Fibroblast of mammary gland (primary cell): ENCODE data around the gene CDKAL1.

Experiments used
- DNase-seq: peaks from one replicate; pipeline ENCODE4 v3.0.0-alpha.2; 2010; ENCODE audit warnings: low read depth
- H3K4me3 ChIP-seq: 2 replicates; pipeline ENCODE4 v1.5.1; 2011; ENCODE audit warnings: low read depth, mild to moderate bottlenecking, low read length, moderate library complexity; ENCODE audit not compliant: control insufficient read depth
- CTCF ChIP-seq: conservative IDR thresholded peaks from 2 replicates; pipeline ENCODE4 v1.5.1; 2011; ENCODE audit warnings: low read depth, low read length, inconsistent platforms; ENCODE audit not compliant: control insufficient read depth, insufficient read depth

Gene CDKAL1

GRCh38 chr6:20955131-20955530 lies 420.9 kb downstream of the CDKAL1 start:
- no peak overlapping the region for H3K4me3 ChIP-seq
- no peak for TF ChIP-seq CTCF
- no peak for DNase-seq

GRCh38 chr6:20955751-20956150 lies 421.5 kb downstream of the CDKAL1 start:
- no peak overlapping the region for H3K4me3 ChIP-seq
- DNase-seq: no peak
- no peak for TF ChIP-seq CTCF

GRCh38 chr6:20960067-20960466 lies 425.8 kb downstream of the CDKAL1 start:
- DNase-seq: no peak
- TF ChIP-seq CTCF: no peak
- H3K4me3 ChIP-seq: no peak overlapping the region

GRCh38 chr6:20965276-20965675 lies 431.0 kb downstream of the CDKAL1 start:
- no peak for TF ChIP-seq CTCF
- DNase-seq: no peak

GRCh38 chr6:20965915-20966314 lies 431.7 kb downstream of the CDKAL1 start:
- TF ChIP-seq CTCF: no peak
- no peak overlapping the region for H3K4me3 ChIP-seq
- DNase-seq: no peak

More at GRCh38 chr6:20965276-20965675, 431.0 kb downstream of the CDKAL1 start:
- no peak overlapping the region for H3K4me3 ChIP-seq

- no peak overlapping the region for H3K4me3 ChIP-seq
- DNase-seq: no peak
- no peak for TF ChIP-seq CTCF
Measured at GRCh38 chr6:20969551-20969950, 435.3 kb downstream of the CDKAL1 start.

- H3K4me3 ChIP-seq: no peak overlapping the region
- TF ChIP-seq CTCF: no peak
- DNase-seq: no peak
Measured at GRCh38 chr6:20976391-20976918, 442.2 kb downstream of the CDKAL1 start.
